Measurements from ENCODE around the gene MYO9B. TPM values are rescaled to one million over a fixed set of nuclear protein-coding genes. Genes with fewer than 3 reads are reported as not detected.

The MYO9B gene
- total and polyA plus RNA-seq, 2 of the 13 experiments (the other 11 are each of a cell fraction or from before 2014, with no cell fraction given), result 18.0 to 18.3 TPM

GRCh38 chr19:17075035-17075863, at the start of gene MYO9B, which contains the start of gene HAUS8 (continued):
- TF ChIP-seq ARID4A (CRISPR knock-in tag; IDR thresholded peaks at IDR 0.05; ENCODE audit: borderline replicate concordance) (peak; percentile 98), RERE (CRISPR knock-in tag; IDR thresholded peaks at IDR 0.05; ENCODE audit: low read depth) (no peak), FOSL2 (CRISPR knock-in tag; IDR thresholded peaks at IDR 0.05) (peak; percentile 55; the same call in 1 of the 2 replicates), POGZ (CRISPR knock-in tag; IDR thresholded peaks at IDR 0.05) (peak; percentile 88), SIN3A (IDR thresholded peaks at IDR 0.05; ENCODE audit: borderline replicate concordance, low read depth, low read length) (peak; percentile 97; the same call in 1 of the 2 replicates), GATA4 (IDR thresholded peaks at IDR 0.05; ENCODE audit: borderline replicate concordance, low read depth) (no peak), ZNF34 (CRISPR knock-in tag; IDR thresholded peaks at IDR 0.05; ENCODE audit: borderline replicate concordance) (peak; percentile 73; the same call in 1 of the 2 replicates), TAF1 (CRISPR knock-in tag; IDR thresholded peaks at IDR 0.05) (peak; percentile 95), ZNF136 (CRISPR knock-in tag; IDR thresholded peaks at IDR 0.05; ENCODE audit: low read depth) (peak; percentile 21; the same call in 1 of the 2 replicates), ZNF510 (CRISPR knock-in tag; IDR thresholded peaks at IDR 0.05; ENCODE audit: low read depth) (no peak), NPAS2 (CRISPR knock-in tag; IDR thresholded peaks at IDR 0.05; ENCODE audit: borderline replicate concordance) (no peak)
- TF ChIP-seq, protein P1, sequence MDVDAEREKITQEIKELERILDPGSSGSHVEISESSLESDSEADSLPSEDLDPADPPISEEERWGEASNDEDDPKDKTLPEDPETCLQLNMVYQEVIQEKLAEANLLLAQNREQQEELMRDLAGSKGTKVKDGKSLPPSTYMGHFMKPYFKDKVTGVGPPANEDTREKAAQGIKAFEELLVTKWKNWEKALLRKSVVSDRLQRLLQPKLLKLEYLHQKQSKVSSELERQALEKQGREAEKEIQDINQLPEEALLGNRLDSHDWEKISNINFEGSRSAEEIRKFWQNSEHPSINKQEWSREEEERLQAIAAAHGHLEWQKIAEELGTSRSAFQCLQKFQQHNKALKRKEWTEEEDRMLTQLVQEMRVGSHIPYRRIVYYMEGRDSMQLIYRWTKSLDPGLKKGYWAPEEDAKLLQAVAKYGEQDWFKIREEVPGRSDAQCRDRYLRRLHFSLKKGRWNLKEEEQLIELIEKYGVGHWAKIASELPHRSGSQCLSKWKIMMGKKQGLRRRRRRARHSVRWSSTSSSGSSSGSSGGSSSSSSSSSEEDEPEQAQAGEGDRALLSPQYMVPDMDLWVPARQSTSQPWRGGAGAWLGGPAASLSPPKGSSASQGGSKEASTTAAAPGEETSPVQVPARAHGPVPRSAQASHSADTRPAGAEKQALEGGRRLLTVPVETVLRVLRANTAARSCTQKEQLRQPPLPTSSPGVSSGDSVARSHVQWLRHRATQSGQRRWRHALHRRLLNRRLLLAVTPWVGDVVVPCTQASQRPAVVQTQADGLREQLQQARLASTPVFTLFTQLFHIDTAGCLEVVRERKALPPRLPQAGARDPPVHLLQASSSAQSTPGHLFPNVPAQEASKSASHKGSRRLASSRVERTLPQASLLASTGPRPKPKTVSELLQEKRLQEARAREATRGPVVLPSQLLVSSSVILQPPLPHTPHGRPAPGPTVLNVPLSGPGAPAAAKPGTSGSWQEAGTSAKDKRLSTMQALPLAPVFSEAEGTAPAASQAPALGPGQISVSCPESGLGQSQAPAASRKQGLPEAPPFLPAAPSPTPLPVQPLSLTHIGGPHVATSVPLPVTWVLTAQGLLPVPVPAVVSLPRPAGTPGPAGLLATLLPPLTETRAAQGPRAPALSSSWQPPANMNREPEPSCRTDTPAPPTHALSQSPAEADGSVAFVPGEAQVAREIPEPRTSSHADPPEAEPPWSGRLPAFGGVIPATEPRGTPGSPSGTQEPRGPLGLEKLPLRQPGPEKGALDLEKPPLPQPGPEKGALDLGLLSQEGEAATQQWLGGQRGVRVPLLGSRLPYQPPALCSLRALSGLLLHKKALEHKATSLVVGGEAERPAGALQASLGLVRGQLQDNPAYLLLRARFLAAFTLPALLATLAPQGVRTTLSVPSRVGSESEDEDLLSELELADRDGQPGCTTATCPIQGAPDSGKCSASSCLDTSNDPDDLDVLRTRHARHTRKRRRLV (CRISPR knock-in tag; IDR thresholded peaks at IDR 0.05), result peak; percentile 64; the same call in 1 of the 2 replicates
- TF ChIP-seq, protein P2, sequence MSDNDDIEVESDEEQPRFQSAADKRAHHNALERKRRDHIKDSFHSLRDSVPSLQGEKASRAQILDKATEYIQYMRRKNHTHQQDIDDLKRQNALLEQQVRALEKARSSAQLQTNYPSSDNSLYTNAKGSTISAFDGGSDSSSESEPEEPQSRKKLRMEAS (IDR thresholded peaks at IDR 0.05), result peak; percentile 88
